HG03442 (cell line): ENCODE results near the gene TMEM178B.
"Not testable (repeated sequence)": the region's sequence is repeated elsewhere in the genome, so short reads cannot be mapped to it uniquely, and the experiment has no call there.

Experiments
- ATAC-seq: cut with Tn5 transposase; IDR thresholded peaks from one replicate; pipeline ENCODE4 v1.9.1; 2021; ENCODE audit warnings: mild to moderate bottlenecking, moderate library complexity; ENCODE audit not compliant: unreplicated experiment

TMEM178B gene

GRCh38 chr7:141301544-141301943 is 227.7 kb downstream of the TMEM178B start:
- ATAC-seq = no peak

GRCh38 chr7:141302617-141303016 is 228.8 kb downstream of the TMEM178B start:
- no peak for ATAC-seq

- ATAC-seq = no peak
These were observed 230.4 kb downstream of the TMEM178B start for GRCh38 chr7:141304291-141304690.

DNA sequence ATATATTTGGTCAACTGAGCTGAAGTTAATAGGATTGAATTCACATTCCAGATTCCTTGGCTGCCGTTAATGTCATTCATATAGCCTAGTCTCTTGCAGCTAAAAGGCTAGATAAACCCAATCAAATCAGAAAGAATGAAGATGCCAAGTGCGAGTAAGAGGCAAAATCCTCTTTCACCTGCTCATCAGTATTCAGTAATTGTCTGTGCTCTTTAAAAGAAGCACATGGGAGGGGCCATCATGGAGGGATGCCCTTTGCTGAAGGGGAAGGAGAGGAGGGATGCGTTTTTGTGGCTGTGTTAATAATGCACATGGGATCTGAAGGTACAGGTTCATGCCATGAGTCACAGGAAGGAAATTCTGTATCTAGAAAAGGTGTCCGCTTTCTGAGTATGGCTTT is 232.2 kb downstream of the TMEM178B start:
- ATAC-seq = no peak

DNA sequence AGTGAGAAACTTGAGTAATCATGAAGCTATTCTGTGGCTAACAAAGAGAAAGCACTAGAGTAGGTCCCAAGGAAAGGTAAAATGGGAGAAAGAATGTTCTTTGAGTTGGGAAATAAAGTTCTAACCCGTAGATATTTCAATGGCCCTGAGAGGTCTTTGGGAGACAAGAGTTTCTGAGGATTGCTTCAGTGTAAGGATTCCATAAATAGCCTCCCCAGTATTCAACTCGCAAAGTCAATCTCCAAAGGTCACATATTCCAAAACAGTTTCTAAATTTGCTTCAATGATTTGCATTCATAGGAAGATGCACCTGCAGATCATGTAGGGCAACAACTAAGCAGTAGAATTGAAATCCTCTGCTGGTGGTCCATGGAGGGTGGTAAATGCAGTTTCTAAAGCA is 238.5 kb downstream of the TMEM178B start:
- no peak for ATAC-seq

DNA sequence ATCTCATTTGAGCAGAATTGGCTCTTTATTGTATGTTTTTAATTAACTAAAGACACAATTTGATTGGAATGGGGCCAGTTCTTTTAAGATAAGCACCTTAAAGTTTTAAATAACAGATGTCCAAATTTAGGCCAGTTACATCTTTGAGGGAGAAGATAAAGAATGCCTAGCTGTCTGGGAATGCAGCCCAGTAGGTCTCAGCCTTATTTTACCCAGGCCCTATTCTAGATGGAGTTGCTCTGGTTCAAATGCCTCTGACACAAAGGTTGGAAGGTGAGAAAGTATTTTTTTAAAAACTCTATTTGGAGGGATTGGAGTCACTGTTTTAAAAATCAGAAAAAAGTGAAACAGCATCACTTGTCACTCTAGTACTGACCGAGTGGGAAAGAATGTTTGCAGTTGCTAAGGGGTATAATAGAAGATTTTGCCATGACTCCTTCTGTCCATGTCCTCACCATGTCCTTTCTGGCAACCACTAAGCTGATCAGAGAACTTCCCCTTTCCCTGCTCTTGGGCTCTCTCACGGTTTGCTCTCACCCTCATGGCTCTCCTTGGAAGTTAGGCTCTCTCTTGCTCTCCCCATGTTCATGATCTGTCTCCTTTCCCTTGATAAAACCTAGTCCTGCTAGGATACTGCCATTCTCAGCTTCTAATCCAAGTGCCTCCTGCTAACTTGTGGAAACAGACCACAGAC is 239.1 kb downstream of the TMEM178B start:
- no peak for ATAC-seq

- ATAC-seq = no peak
These were observed 240.0 kb downstream of the TMEM178B start for GRCh38 chr7:141313896-141314295.

GRCh38 chr7:141317033-141317585 is 243.2 kb downstream of the TMEM178B start:
- ATAC-seq = no peak

GRCh38 chr7:141320287-141320686 is 246.4 kb downstream of the TMEM178B start:
- ATAC-seq = peak; percentile 47

- ATAC-seq = no peak
These were observed 248.5 kb downstream of the TMEM178B start for GRCh38 chr7:141322383-141322782.

DNA sequence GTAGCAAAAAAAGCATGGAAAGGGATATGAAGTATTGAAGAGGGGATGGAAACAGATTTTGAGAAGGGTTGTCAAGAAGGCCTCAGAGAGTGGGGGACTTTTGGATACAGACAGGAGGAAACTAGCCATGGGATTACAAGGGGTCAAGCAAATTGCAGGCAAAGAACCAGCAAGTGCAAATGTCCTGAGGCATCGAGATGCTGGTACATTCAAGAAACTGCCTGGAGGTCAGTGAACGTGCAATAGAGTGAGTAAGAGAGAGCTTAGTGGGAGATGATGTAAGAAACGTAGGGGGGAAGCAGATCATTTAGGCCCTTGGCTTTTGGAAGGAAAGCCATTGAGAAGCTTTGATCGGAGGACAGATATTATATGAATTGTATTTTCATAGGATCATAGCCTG is 250.0 kb downstream of the TMEM178B start:
- no peak for ATAC-seq

DNA sequence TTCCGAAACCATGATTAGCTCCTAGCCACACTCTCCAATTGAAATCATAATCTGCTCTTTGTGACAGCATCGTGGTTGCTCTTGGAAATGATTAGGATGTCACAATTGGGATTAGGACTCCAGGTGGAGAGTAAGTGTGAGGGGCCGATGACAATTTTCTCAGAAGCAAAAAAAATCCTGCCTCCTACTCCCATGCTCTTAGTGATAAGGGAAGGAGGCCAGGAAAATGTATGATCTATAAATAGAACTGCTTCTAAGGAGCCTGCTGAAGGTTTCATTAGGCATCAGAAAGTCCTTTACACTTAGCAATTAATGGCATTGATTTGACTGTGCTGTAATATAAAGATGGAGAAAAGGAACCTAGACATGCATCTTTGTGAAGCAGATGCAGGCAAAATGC is 251.0 kb downstream of the TMEM178B start:
- no peak for ATAC-seq

DNA sequence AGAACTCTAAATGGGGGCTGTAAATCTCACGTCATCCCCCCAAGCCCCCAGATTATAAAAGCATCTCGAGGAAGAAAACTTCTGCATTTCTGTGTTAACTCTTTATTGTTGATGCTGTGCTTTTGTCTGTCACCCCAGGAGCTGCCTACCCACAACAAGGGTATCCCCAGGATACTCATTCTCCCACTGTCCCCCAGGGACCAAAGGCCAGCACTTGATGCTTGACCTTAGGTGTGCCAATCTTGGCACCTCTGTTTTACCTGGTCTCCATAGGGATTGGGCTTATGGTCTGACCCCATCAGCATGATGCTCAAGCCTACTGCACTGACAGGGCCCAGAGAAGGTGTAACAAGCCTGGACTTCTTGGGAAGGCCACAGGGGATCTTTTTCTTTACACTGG is 251.4 kb downstream of the TMEM178B start:
- no peak for ATAC-seq

DNA sequence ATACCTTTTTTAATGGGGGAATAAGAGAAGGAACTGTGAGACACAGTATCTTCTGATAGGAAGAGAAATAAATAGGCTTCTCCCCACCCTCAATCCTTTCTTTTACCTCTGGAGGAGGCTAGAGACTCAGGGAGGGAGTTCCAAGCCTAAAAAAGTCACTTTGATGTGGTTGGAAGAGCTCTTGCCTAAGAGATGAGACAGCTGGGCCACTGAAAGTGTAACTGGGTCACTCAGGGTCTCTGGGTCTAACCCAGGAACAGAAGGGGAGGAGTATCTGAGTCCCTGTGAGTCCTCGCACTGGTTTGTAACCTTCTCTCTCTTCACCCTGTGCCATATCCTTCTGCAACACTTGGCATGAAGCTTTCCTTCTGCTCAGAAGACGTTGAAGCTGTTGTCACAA is 254.4 kb downstream of the TMEM178B start:
- ATAC-seq = no peak

DNA sequence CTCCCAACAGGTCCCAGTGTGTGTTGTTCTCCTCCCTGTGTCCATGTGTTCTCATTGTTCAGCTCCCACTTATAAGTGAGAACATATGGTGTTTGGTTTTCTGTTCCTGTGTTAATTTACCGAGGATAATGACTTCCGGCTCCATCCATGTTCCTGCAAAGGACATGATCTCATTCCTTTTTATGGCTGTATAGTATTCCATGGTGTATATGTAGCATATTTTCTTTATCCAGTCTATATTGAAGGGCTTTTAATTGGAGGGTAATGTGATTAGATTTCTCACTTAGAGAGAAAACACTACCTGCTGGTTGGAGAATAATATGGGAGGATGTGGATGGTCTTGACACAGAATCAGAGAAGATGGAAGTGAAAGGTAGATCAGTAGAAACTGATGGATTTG is 256.4 kb downstream of the TMEM178B start:
- not testable (repeated sequence) for ATAC-seq

DNA sequence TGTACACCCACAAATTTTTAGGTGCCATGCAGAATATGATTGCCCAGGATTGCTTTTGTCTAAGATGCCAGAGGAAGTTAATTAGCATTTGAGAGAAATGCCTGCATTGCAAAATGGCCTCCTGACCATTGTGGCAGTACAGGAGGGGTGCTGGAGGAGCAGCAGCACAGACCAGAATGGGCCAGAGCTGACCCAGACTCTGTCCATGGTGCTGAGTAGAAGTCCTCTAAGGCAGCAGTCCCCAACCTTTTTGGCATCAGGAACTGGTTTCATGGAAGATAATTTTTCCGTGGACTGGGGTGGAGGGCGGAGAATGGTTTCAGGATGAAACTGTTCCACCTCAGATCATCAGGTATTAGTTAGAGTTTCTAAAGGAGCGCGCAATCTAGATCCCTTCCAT is 259.6 kb downstream of the TMEM178B start:
- no peak for ATAC-seq

GRCh38 chr7:141335164-141335563 is 261.3 kb downstream of the TMEM178B start:
- no peak for ATAC-seq

- no peak for ATAC-seq
These were observed 265.7 kb downstream of the TMEM178B start for GRCh38 chr7:141339603-141340002.

- no peak for ATAC-seq
These were observed 267.1 kb downstream of the TMEM178B start for GRCh38 chr7:141340991-141341390.

DNA sequence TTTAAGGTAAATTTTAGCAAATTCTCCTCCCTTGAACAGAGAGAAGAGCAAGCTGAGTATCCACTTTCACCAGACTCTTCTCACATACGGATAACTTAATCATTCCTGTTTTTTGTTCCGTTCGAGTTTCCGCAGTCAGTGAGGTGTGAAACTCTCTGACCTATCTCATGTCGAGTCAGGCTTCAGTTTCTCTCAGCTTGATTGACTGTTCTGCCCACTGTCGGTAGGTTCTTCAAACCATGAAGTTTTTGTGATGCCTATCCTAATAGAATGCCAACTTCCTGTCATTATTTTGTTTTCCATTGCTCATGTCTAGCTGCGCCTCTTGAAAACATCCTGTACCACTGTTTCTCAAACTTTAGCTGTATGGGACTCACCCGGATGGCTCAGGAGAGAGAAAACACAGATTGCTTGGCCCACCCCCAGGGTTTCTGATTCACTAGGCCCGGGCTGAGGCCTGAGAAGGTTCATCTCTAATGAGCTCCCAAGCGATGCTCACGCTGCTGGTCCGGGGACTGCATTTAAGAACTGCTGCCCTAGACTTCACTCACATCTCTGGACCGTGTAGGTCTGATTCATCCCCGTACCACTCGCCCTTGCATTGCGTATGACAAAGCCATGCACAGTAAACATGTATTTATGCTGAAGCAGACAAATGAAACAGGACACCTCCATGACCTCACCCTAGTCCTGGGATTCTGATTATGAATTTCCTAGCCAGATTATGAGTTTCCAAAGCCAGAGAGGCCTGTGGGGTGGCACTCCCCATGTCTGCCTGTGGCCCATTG is 269.0 kb downstream of the TMEM178B start:
- no peak for ATAC-seq

DNA sequence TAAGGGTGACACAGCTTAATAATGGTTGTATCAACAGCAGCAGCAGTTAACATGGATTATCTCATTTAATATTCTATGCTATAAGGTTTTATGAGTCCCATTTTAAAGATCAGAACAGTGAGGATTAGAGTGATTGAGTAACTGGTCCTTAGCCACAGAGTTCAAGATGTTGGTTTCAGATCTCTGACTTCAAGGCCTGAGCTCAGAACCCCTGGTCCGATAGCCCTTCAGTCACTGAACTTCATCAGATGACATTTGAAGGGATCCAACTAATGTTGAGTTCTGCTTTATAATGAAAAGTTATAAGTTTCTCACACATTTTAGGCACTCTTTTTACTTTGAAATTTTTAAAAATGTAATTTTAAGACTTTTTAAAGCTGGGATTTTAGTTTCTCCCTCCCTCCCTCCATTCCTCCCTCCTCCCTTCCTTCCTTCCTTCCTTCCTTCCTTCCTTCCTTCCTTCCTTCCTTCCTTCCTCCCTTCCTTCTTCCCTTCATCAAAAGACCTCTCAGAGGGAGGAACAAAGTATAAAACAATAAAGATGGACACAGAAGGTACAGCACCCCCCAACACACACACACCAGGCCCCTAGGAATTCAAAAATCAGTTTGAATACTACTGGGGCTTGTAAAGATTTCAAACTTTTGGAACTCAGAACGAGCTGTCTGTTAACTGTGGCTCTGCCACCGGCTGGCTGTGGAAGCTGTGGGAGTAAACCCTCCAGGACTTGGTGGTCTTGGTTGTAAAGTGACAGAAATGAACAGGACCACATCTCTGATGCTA is 270.5 kb downstream of the TMEM178B start:
- no peak for ATAC-seq
